ENCODE measurements around the gene HEPH. TPM values are rescaled to one million over a fixed set of nuclear protein-coding genes. Genes with fewer than 3 reads are reported as not detected.

The HEPH gene
- total and polyA plus RNA-seq, 2 experiments from 2014 or later = 10.1 to 64.7 TPM

DNA sequence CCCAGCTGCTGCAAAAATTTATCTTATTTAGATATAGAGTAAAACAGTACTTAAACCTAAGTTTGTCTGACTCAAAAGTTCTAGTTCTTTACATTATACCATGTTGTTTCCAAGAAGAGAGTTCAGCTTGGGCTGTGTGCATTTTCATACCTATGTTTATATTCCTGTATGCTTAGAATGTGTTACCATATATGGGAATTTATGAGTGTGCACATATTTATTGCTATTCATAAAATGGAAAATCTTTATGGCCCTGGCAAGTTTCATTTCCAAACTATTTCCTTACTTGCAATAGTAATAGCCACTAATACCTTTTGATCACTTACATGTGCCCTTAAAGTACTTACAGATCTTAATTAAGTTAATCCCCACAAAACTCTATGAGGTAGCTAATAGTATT is 2.6 kb downstream of the HEPH start:
- no peaks in the 10 kb centered on the region for H3K9me2 ChIP-seq (ENCODE audit: insufficient read depth)
- peaks cover 54% of the 10 kb centered on the region for H3K79me2 ChIP-seq (replicated peaks; ENCODE audit: insufficient read depth)
- no peak overlapping the region for H2AFZ ChIP-seq
- Mint-ChIP-seq H3K36me3 (ENCODE audit: low read depth) (peaks cover 3% of the 10 kb centered on the region; the same call in 1 of the 3 replicates), H3K27me3 (ENCODE audit: insufficient read depth, low read depth, poor library complexity) (no peaks in the 10 kb centered on the region), H3K9me3 (no peaks in the 10 kb centered on the region), H3K27ac (no peak overlapping the region), H3K4me1 (no peaks in the 10 kb centered on the region; the same call in 2 of the 3 replicates), H3K4me3 (0 out of 3 replicates have a peak overlapping the region, but pooled peaks have one; percentile 21)
- H3K4me2 ChIP-seq = no peak overlapping the region
- H4K20me1 ChIP-seq (replicated peaks; ENCODE audit: insufficient read depth) = no peaks in the 10 kb centered on the region
- no peaks in the 10 kb centered on the region for H3K27me3 ChIP-seq (ENCODE audit: insufficient read depth)
- H3K27ac ChIP-seq (ENCODE audit: low read depth) = no peak overlapping the region
- DNase-seq (ENCODE audit: low spot score) = no peak
- H3K4me1 ChIP-seq (ENCODE audit: insufficient read depth) = no peaks in the 10 kb centered on the region
- H3F3A ChIP-seq (replicated peaks; ENCODE audit: low read depth) = no peaks in the 10 kb centered on the region
- ATAC-seq = no peak
- H3K36me3 ChIP-seq (ENCODE audit: insufficient read depth) = no peaks in the 10 kb centered on the region
- no peak overlapping the region for H3K4me3 ChIP-seq
- TF ChIP-seq POLR2AphosphoS5 (IDR thresholded peaks at IDR 0.05; ENCODE audit: low read depth) = no peak
- no peak for TF ChIP-seq STAT1 (IDR thresholded peaks at IDR 0.05; ENCODE audit: unreplicated experiment)
- TF ChIP-seq, protein P1, sequence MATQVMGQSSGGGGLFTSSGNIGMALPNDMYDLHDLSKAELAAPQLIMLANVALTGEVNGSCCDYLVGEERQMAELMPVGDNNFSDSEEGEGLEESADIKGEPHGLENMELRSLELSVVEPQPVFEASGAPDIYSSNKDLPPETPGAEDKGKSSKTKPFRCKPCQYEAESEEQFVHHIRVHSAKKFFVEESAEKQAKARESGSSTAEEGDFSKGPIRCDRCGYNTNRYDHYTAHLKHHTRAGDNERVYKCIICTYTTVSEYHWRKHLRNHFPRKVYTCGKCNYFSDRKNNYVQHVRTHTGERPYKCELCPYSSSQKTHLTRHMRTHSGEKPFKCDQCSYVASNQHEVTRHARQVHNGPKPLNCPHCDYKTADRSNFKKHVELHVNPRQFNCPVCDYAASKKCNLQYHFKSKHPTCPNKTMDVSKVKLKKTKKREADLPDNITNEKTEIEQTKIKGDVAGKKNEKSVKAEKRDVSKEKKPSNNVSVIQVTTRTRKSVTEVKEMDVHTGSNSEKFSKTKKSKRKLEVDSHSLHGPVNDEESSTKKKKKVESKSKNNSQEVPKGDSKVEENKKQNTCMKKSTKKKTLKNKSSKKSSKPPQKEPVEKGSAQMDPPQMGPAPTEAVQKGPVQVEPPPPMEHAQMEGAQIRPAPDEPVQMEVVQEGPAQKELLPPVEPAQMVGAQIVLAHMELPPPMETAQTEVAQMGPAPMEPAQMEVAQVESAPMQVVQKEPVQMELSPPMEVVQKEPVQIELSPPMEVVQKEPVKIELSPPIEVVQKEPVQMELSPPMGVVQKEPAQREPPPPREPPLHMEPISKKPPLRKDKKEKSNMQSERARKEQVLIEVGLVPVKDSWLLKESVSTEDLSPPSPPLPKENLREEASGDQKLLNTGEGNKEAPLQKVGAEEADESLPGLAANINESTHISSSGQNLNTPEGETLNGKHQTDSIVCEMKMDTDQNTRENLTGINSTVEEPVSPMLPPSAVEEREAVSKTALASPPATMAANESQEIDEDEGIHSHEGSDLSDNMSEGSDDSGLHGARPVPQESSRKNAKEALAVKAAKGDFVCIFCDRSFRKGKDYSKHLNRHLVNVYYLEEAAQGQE (IDR thresholded peaks at IDR 0.05; ENCODE audit: unreplicated experiment) = no peak
- TF ChIP-seq EZH2 (IDR thresholded peaks at IDR 0.05; ENCODE audit: low read depth, unreplicated experiment) = no peak
- TF ChIP-seq, protein P2, sequence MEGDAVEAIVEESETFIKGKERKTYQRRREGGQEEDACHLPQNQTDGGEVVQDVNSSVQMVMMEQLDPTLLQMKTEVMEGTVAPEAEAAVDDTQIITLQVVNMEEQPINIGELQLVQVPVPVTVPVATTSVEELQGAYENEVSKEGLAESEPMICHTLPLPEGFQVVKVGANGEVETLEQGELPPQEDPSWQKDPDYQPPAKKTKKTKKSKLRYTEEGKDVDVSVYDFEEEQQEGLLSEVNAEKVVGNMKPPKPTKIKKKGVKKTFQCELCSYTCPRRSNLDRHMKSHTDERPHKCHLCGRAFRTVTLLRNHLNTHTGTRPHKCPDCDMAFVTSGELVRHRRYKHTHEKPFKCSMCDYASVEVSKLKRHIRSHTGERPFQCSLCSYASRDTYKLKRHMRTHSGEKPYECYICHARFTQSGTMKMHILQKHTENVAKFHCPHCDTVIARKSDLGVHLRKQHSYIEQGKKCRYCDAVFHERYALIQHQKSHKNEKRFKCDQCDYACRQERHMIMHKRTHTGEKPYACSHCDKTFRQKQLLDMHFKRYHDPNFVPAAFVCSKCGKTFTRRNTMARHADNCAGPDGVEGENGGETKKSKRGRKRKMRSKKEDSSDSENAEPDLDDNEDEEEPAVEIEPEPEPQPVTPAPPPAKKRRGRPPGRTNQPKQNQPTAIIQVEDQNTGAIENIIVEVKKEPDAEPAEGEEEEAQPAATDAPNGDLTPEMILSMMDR (conservative IDR thresholded peaks at IDR 0.05; ENCODE audit: low read depth in 2 of 2) = no peak
- TF ChIP-seq, protein P3, sequence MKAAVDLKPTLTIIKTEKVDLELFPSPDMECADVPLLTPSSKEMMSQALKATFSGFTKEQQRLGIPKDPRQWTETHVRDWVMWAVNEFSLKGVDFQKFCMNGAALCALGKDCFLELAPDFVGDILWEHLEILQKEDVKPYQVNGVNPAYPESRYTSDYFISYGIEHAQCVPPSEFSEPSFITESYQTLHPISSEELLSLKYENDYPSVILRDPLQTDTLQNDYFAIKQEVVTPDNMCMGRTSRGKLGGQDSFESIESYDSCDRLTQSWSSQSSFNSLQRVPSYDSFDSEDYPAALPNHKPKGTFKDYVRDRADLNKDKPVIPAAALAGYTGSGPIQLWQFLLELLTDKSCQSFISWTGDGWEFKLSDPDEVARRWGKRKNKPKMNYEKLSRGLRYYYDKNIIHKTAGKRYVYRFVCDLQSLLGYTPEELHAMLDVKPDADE (IDR thresholded peaks at IDR 0.05) = no peak
- TF ChIP-seq NANOG (IDR thresholded peaks at IDR 0.05; ENCODE audit: borderline replicate concordance) = no peak
- no peak for TF ChIP-seq JUNB (IDR thresholded peaks at IDR 0.05; ENCODE audit: unreplicated experiment)

DNA sequence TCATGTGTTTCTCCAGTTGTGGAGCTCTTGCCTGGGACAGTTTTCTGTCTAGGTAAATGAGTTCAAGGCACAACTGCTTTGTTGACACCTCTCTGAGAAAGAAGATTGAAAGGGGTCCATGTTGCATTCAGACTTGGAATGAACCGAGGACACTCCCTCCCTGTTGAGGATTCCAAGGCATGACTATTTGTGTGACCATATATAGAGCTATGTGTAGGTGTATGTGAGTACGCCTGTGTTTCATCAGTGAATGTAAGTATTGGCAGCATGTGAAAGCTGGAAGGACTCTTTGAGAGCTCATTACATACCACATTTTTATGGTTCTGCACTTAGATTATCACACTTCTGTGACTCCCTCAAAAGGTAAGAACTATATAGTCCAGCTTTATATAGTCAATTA is 3.4 kb downstream of the HEPH start:
- Histone ChIP-seq H2AFZ (no peak overlapping the region), H3K9me2 (ENCODE audit: insufficient read depth) (no peaks in the 10 kb centered on the region), H3K27ac (ENCODE audit: low read depth) (no peak overlapping the region), H4K20me1 (replicated peaks; ENCODE audit: insufficient read depth) (no peaks in the 10 kb centered on the region), H3K4me1 (ENCODE audit: insufficient read depth) (no peaks in the 10 kb centered on the region), H3K4me3 (no peak overlapping the region), H3F3A (replicated peaks; ENCODE audit: low read depth) (no peaks in the 10 kb centered on the region), H3K79me2 (replicated peaks; ENCODE audit: insufficient read depth) (peaks cover 54% of the 10 kb centered on the region), H3K36me3 (ENCODE audit: insufficient read depth) (no peaks in the 10 kb centered on the region), H3K27me3 (ENCODE audit: insufficient read depth) (no peaks in the 10 kb centered on the region), H3K4me2 (no peak overlapping the region)
- no peaks in the 10 kb centered on the region; the same call in 2 of the 3 replicates for H3K4me1 Mint-ChIP-seq
- no peaks in the 10 kb centered on the region for H3K9me3 Mint-ChIP-seq
- no peak overlapping the region for H3K27ac Mint-ChIP-seq
- DNase-seq (ENCODE audit: low spot score) = no peak
- H3K27me3 Mint-ChIP-seq (ENCODE audit: insufficient read depth, low read depth, poor library complexity) = no peaks in the 10 kb centered on the region
- H3K36me3 Mint-ChIP-seq (ENCODE audit: low read depth) = peaks cover 3% of the 10 kb centered on the region; the same call in 1 of the 3 replicates
- no peak overlapping the region for H3K4me3 Mint-ChIP-seq
- no peak for ATAC-seq
- TF ChIP-seq, protein P3 (IDR thresholded peaks at IDR 0.05) = no peak
